Neural progenitor cell (in vitro differentiated cells): Measurements from ENCODE around the gene SH3GL1. TPM values are rescaled to one million over a fixed set of nuclear protein-coding genes. Genes with fewer than 3 reads are reported as not detected.

Experiments
- DNase-seq: peaks from one replicate; pipeline ENCODE4 v3.0.0-alpha.2; 2016; ENCODE audit warnings: low spot score
- H2AFZ ChIP-seq: fragments of 200-600 bp; sonication (generic); replicated peaks from 2 replicates; pipeline ENCODE4 v1.6.1; 2016; ENCODE audit warnings: antibody characterized with exemption
- H3F3A ChIP-seq: fragments of 200-600 bp; sonication (generic); 2 replicates; pipeline ENCODE4 v1.6.1; 2016; ENCODE audit warnings: antibody characterized with exemption, low read depth
- H3K27ac ChIP-seq: fragments of 200-600 bp; sonication (generic); 2 replicates; pipeline ENCODE4 v1.5.1; 2016; ENCODE audit warnings: mild to moderate bottlenecking
- H3K27me3 ChIP-seq: fragments of 200-600 bp; sonication (generic); 2 replicates; pipeline ENCODE4 v1.6.1; 2016; ENCODE audit warnings: mild to moderate bottlenecking, moderate library complexity
- H3K36me3 ChIP-seq: fragments of 200-600 bp; sonication (generic); 2 replicates; pipeline ENCODE4 v1.5.1; 2016
- H3K4me1 ChIP-seq: fragments of 200-600 bp; sonication (generic); 2 replicates; pipeline ENCODE4 v1.6.1; 2016; ENCODE audit warnings: mixed run types
- H3K4me2 ChIP-seq: fragments of 200-600 bp; sonication (generic); 2 replicates; pipeline ENCODE4 v1.6.1; 2016
- H3K4me3 ChIP-seq: fragments of 200-600 bp; sonication (generic); 2 replicates; pipeline ENCODE4 v1.5.1; 2016
- H3K79me2 ChIP-seq: fragments of 200-600 bp; sonication (generic); 2 replicates; pipeline ENCODE4 v1.6.1; 2016; ENCODE audit warnings: low read depth
- H3K9ac ChIP-seq: fragments of 200-600 bp; sonication (generic); 2 replicates; pipeline ENCODE4 v1.6.1; 2016
- H3K9me3 ChIP-seq: fragments of 200-600 bp; sonication (generic); 2 replicates; pipeline ENCODE4 v1.5.1; 2016; ENCODE audit warnings: low read depth
- H4K20me1 ChIP-seq: fragments of 200-600 bp; sonication (generic); 2 replicates; pipeline ENCODE4 v1.6.1; 2016; ENCODE audit warnings: low read depth
- H3K27ac Mint-ChIP-seq: 3 replicates; pipeline ENCODE4 v1.8.0; 2021; ENCODE audit warnings: mixed read lengths
- H3K27me3 Mint-ChIP-seq: 2 replicates; pipeline ENCODE4 v1.8.0; 2022; ENCODE audit warnings: low read depth, mild to moderate bottlenecking, inconsistent platforms, moderate library complexity, mixed read lengths; ENCODE audit not compliant: insufficient read depth
- H3K36me3 Mint-ChIP-seq: 3 replicates; pipeline ENCODE4 v1.8.0; 2021; ENCODE audit warnings: mixed read lengths
- H3K4me1 Mint-ChIP-seq: 3 replicates; pipeline ENCODE4 v1.8.0; 2021; ENCODE audit warnings: mixed read lengths
- H3K4me3 Mint-ChIP-seq: 3 replicates; pipeline ENCODE4 v1.8.0; 2021; ENCODE audit warnings: mild to moderate bottlenecking, moderate library complexity, mixed read lengths
- H3K9me3 Mint-ChIP-seq: 3 replicates; pipeline ENCODE4 v1.8.0; 2020; ENCODE audit warnings: mixed read lengths
- EZH2 ChIP-seq: fragments of 200-600 bp; sonication (generic); IDR thresholded peaks from 2 replicates; pipeline ENCODE4 v1.6.1; 2017; ENCODE audit warnings: antibody characterized with exemption, mild to moderate bottlenecking, moderate library complexity
- EZH2phosphoT487 ChIP-seq: fragments of 200-600 bp; sonication (generic); IDR thresholded peaks from 2 replicates; pipeline ENCODE4 v1.6.1; 2017; ENCODE audit warnings: antibody characterized with exemption
- total RNA-seq: library from RNA; depleted of rRNA; stranded (reverse); fragments of >200 nt; gene quantifications from 2 replicates; pipeline ENCODE4 v1.2.3, GENCODE V29; 2015; ENCODE audit warnings: low replicate concordance
- TF ChIP-seq, protein P1 (sequence below): fragments of 200-600 bp; sonication (generic); IDR thresholded peaks from 2 replicates; pipeline ENCODE4 v1.5.1; 2017; ENCODE audit warnings: antibody characterized with exemption, mild to moderate bottlenecking

Gene SH3GL1
- total RNA-seq, 1 donor from 2014 or later = 25.3 TPM

DNA sequence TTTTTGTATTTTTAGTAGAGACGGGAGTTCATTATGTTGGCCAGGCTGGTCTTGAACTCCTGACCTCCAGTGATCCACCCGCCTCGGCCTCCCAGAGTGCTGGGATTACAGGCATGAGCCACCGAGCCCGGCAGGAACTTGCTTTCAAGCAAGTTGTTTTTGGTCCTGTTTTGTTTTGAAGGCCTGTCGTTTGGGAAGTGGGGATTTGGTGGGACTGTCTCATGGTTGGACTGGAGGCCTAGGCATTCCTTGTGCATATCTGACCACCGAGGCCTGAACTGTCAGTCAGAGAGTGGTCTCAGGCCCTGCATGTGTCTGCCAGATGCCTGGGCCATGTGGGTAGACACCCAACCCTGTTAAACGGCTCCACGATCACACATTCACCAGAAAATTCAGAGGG, 30.9 kb upstream of the SH3GL1 start:
- H3K27ac Mint-ChIP-seq = no peak overlapping the region
- Histone ChIP-seq H3K36me3 (no peaks in the 10 kb centered on the region), H3K27me3 (no peaks in the 10 kb centered on the region), H3K4me2 (no peak overlapping the region), H3K27ac (no peak overlapping the region), H3K79me2 (peaks cover 6% of the 10 kb centered on the region), H3K4me1 (no peaks in the 10 kb centered on the region), H3K9ac (no peak overlapping the region), H3K4me3 (no peak overlapping the region), H4K20me1 (peaks cover 13% of the 10 kb centered on the region), H3F3A (no peaks in the 10 kb centered on the region), H3K9me3 (no peaks in the 10 kb centered on the region), H2AFZ (no peak overlapping the region)
- no peak for DNase-seq
- no peak for TF ChIP-seq EZH2
- TF ChIP-seq, protein P1, sequence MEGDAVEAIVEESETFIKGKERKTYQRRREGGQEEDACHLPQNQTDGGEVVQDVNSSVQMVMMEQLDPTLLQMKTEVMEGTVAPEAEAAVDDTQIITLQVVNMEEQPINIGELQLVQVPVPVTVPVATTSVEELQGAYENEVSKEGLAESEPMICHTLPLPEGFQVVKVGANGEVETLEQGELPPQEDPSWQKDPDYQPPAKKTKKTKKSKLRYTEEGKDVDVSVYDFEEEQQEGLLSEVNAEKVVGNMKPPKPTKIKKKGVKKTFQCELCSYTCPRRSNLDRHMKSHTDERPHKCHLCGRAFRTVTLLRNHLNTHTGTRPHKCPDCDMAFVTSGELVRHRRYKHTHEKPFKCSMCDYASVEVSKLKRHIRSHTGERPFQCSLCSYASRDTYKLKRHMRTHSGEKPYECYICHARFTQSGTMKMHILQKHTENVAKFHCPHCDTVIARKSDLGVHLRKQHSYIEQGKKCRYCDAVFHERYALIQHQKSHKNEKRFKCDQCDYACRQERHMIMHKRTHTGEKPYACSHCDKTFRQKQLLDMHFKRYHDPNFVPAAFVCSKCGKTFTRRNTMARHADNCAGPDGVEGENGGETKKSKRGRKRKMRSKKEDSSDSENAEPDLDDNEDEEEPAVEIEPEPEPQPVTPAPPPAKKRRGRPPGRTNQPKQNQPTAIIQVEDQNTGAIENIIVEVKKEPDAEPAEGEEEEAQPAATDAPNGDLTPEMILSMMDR = no peak
- no peak overlapping the region for H3K4me3 Mint-ChIP-seq
- H3K4me1 Mint-ChIP-seq = no peaks in the 10 kb centered on the region
- no peaks in the 10 kb centered on the region for H3K27me3 Mint-ChIP-seq
- H3K9me3 Mint-ChIP-seq = no peaks in the 10 kb centered on the region
- H3K36me3 Mint-ChIP-seq = peaks cover 41% of the 10 kb centered on the region

GRCh38 chr19:4430760-4431159, 30.4 kb upstream of the SH3GL1 start:
- Histone ChIP-seq H3K79me2 (peaks cover 6% of the 10 kb centered on the region), H3K4me3 (no peak overlapping the region), H3K9me3 (no peaks in the 10 kb centered on the region), H3K9ac (no peak overlapping the region), H3K27me3 (no peaks in the 10 kb centered on the region), H3K36me3 (no peaks in the 10 kb centered on the region), H3K4me2 (no peak overlapping the region), H3F3A (no peaks in the 10 kb centered on the region), H3K27ac (no peak overlapping the region), H2AFZ (no peak overlapping the region), H3K4me1 (no peaks in the 10 kb centered on the region), H4K20me1 (peaks cover 9% of the 10 kb centered on the region)
- Mint-ChIP-seq H3K36me3 (peaks cover 43% of the 10 kb centered on the region), H3K4me1 (no peaks in the 10 kb centered on the region), H3K27ac (no peak overlapping the region), H3K4me3 (no peak overlapping the region), H3K27me3 (no peaks in the 10 kb centered on the region), H3K9me3 (no peaks in the 10 kb centered on the region)
- DNase-seq = no peak
- TF ChIP-seq, protein P1 = no peak
- TF ChIP-seq EZH2 (no peak), EZH2phosphoT487 (no peak)

DNA sequence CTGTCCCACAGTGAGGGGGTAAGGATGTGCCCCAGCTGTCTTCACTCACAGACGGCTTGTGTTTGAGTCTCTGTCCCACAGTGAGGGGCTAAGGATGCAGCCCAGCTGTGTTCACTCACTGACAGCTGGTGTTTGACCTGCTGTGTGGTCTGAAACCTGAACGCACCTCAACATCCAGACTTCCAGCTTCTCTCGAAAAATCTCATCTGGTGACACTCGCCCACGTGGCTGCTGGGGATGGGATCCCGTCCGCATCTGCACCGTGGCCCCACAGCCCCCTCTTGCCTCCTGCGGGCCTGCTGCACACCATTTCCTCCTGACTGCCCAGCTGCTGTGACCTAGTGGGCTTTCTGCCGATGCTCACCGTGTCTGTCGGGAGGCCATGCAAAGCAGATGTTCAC, 29.4 kb upstream of the SH3GL1 start:
- H3K36me3 ChIP-seq = no peaks in the 10 kb centered on the region
- H3K9me3 ChIP-seq = no peaks in the 10 kb centered on the region

More for the DNA sequence above, 29.4 kb upstream of the SH3GL1 start:
- no peak overlapping the region for H3K27ac ChIP-seq
- H3F3A ChIP-seq = no peaks in the 10 kb centered on the region
- no peaks in the 10 kb centered on the region for H3K79me2 ChIP-seq
- H3K9ac ChIP-seq = no peak overlapping the region
- Mint-ChIP-seq H3K9me3 (no peaks in the 10 kb centered on the region), H3K27me3 (no peaks in the 10 kb centered on the region), H3K27ac (no peak overlapping the region), H3K36me3 (peaks cover 45% of the 10 kb centered on the region), H3K4me1 (no peaks in the 10 kb centered on the region), H3K4me3 (no peak overlapping the region)
- H3K4me1 ChIP-seq = no peaks in the 10 kb centered on the region
- peaks cover 3% of the 10 kb centered on the region for H4K20me1 ChIP-seq
- H3K4me3 ChIP-seq = no peak overlapping the region
- H2AFZ ChIP-seq = no peak overlapping the region
- no peak overlapping the region for H3K4me2 ChIP-seq
- no peaks in the 10 kb centered on the region for H3K27me3 ChIP-seq
- no peak for DNase-seq
- TF ChIP-seq EZH2phosphoT487 (no peak), EZH2 (no peak)
- TF ChIP-seq, protein P1 = no peak
